Endometrium (tissue), 2 donors: ENCODE results near the gene ZNF182.
"Not testable (repeated sequence)": the region's sequence is repeated elsewhere in the genome, so short reads cannot be mapped to it uniquely, and the experiment has no call there.

Experiments
- FAIRE-seq: peaks from 2 replicates; lab custom pipeline; 2012; peaks lifted over from hg19 to GRCh38; lab: Jason Lieb, UNC
- donor health status: control.
- donor health status: control.

ZNF182 gene

GRCh38 chrX:48001260-48001659 is 2.5 kb downstream of the ZNF182 start:
- FAIRE-seq: no peak

DNA sequence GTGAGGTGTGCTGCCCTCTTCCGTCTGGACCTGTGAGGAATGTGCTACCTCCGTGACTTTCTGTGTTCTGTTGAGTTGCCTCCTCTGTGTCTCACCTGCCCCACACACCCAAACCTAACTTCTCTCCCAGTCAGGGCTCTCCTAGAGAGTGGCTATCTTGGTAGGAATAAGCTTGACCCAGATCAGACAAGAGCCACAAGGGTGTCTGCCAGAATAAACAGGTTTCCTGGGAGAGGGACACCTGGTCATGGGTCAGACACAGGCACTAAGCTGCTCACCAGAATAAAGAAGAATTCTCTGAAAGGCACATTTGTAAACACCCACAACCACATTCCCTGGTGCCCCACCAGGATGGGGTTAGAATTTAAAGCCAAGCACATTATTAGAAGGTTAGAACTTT is 11.1 kb downstream of the ZNF182 start:
- FAIRE-seq: no peak

GRCh38 chrX:47992095-47992380 is 11.8 kb downstream of the ZNF182 start:
- no peak for FAIRE-seq

GRCh38 chrX:47991263-47992094 is 12.3 kb downstream of the ZNF182 start:
- no peak for FAIRE-seq

- no peak for FAIRE-seq
Observed at GRCh38 chrX:47976254-47977151, 27.3 kb downstream of the ZNF182 start.

DNA sequence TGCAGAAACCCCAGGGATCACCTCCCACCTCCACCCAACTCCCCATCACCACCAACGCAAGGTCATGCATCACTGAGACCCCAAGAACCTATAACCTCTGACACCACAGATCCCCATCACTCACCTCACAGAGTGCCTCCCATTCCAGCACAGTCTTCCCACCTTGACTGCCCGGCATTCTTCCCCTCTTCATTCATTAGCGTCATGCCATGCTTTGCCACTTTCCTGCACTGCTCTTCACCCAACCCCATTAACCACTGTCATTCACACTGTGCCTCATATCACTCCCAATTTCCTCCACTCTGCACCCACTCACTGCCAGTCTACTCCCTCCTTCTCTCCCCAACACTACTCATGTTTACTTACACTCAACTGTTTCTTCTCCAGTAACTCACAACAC is 30.6 kb downstream of the ZNF182 start:
- FAIRE-seq: no peak

- FAIRE-seq: not testable (repeated sequence)
Observed at GRCh38 chrX:47965526-47965925, 38.3 kb downstream of the ZNF182 start.

- FAIRE-seq: not testable (repeated sequence)
Observed at GRCh38 chrX:47961830-47962229, 42.0 kb downstream of the ZNF182 start.

DNA sequence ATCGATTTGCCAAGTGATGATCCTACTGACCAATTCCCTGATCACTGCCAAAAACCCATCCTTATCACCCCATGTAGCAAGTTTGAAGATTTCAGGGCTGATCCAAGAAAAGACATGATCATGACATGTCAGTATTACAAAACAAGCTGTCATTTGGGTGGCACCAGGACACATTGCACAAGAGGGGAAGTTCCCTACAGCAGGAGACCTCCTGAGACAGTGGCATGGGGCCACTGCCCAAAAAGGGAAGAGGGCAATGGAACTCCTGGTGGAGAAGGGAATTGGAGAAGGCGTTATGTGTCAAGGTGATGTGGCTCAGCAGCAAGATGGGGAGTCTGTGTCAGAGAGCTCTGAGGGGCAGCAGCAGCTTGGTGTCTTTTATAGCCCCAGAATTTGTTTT is 43.4 kb downstream of the ZNF182 start:
- no peak for FAIRE-seq

DNA sequence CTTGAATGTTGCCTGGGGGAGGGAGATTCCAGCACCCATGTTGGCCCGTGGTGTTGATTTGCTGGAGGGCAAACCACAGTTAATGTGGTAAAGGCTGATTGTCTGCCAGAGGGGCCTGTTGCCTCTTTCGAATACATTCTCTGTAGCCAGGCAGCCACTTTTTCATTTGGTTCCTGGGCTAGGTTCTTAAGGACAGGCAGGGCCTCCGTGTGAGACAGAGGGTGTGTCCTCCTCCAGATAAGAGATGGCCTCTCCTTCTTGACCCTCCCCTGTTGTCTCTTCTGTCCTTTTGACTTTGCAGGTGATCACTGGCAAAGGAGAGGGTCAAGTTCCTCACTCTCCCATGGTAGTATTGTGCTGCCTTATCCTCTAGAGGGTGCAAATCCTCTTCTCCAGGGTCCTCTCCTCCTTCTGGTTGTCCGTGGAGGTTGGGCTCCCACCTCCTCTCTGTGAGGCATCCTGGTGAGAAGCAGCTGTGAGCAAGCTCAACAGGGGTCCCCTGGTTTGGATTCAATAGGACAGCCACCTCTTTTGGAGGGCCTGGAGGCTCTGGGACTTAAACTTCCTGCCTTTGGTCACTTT is 44.9 kb downstream of the ZNF182 start:
- no peak for FAIRE-seq

GRCh38 chrX:47958206-47958605 is 45.6 kb downstream of the ZNF182 start:
- not testable (repeated sequence) for FAIRE-seq

- no peak for FAIRE-seq
Observed at GRCh38 chrX:47956016-47956415, 47.8 kb downstream of the ZNF182 start.

GRCh38 chrX:47955295-47955694 is 48.5 kb downstream of the ZNF182 start:
- FAIRE-seq: not testable (repeated sequence)

GRCh38 chrX:47941423-47941822 is 62.4 kb downstream of the ZNF182 start:
- no peak for FAIRE-seq

DNA sequence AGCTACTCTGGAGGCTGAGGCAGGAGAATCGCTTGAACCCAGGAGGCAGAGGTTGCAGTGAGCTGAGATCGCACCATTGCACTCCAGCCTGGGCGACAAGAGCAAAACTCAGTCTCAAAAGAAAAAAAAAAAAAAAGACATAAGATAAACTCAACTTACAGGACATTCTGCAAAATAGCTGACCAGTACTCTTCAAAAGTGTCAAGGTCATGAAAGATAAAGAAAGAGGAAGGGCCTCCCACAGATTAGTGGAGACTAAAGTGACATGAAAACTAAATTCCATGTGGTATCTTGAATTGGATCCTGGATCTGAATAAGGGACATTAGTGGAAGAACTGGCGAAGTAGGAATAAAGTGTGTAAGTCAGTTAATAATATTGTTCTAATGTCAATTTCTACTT is 63.3 kb downstream of the ZNF182 start:
- FAIRE-seq: no peak

- no peak for FAIRE-seq
Observed at GRCh38 chrX:47936940-47937317, 66.9 kb downstream of the ZNF182 start.

GRCh38 chrX:47936224-47936939 is 67.4 kb downstream of the ZNF182 start:
- FAIRE-seq: no peak

- FAIRE-seq: no peak
Observed at GRCh38 chrX:47933946-47934345, 69.8 kb downstream of the ZNF182 start.

GRCh38 chrX:47931970-47932369 is 71.8 kb downstream of the ZNF182 start:
- not testable (repeated sequence) for FAIRE-seq

DNA sequence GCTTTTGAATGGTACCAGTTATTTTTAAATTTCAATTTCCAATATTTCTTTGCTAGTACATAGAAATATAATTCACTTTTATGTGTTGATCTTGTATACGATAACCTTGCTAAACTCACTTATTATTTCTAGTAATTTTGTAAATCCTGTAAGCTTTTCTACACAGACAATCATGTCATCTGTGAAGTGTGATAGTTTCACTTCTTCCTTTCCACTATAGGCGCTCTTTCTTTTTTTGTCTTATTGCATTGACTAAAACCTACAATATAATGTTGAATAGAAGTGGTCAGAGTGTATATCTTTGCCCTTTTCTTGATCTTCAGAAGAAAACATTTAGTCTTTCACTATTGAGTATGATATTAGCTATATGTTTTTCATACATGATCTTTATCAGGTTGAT is 76.6 kb downstream of the ZNF182 start:
- no peak for FAIRE-seq
